ENCODE measurements around the gene UGT3A1. TPM values are rescaled to one million over a fixed set of nuclear protein-coding genes. Genes with fewer than 3 reads are reported as not detected.

The UGT3A1 gene
- total RNA-seq, 2 donors from 2014 or later = not detected

DNA sequence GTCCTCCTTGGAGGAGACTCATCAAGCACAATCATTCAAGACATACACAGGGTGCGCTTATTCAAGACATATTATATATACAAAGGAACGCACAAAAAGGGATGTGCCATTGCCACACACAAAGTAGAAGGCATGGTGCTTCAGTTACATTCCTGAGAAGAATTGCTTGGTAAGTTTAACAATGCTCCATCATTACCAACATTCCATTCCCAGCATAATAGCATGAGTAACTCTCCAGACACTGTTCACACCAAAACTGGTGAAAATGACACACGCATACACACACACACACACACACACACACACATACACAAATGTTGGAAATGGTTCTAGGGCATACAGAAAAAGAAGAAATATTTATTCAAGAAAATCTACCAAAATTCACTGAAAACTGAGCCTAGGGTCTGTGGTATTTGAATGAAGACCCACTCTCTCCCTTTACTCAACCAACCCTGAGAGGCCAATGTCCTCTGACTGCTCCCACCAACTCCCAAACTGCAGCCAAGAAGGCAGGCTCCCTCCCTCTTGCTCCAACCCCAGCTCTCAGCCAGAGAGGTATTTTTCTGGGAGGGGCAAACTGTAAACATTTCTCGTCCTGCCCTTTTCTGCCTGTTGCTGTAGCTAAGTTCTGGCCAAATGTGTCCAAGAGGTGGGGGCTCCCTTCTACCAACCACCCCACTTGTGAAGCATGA is 19.9 kb downstream of the UGT3A1 start:
- no peak for ATAC-seq (ENCODE audit: insufficient number of reproducible peaks, low FRiP score, low read depth)
- DNase-seq (ENCODE audit: low spot score) = no peak
- no peaks in the 10 kb centered on the region for H3K36me3 ChIP-seq
- no peaks in the 10 kb centered on the region for H3K9me3 ChIP-seq
- TF ChIP-seq CTCF (IDR thresholded peaks at IDR 0.05) = no peak
- no peaks in the 10 kb centered on the region for H3K27me3 ChIP-seq (replicated peaks; ENCODE audit: insufficient read depth)
- H3K4me1 ChIP-seq (ENCODE audit: control insufficient read depth in 1 of 2, low read depth in 2 of 2) = no peaks in the 10 kb centered on the region
- H3K4me3 ChIP-seq = no peak overlapping the region
- H3K27ac ChIP-seq = no peak overlapping the region

DNA sequence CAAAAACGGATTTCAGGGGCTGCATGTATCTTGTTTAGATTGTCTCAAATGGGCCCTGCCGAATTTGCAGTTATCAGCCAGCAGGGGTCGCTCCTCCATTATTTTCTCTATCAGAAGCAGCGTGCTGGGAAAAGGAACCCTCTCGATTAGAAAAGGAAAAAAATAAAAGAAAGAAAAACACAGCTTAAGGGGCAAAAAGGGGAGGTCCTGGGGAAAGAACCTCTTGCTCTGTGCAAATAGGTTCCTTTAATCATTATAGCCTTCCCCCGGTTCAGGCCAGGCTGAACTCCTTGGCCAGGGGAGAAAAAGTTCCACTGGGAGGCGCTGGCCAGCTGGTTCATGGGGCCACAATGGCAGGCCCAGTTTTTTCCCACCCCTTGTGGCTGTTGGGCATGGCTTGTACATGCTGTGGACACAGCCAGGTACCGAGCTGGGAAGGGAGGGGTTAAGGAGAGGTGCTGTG is 27.8 kb downstream of the UGT3A1 start:
- Histone ChIP-seq H3K36me3 (no peaks in the 10 kb centered on the region), H3K4me1 (ENCODE audit: control insufficient read depth in 1 of 2, low read depth in 2 of 2) (no peaks in the 10 kb centered on the region), H3K4me3 (no peak overlapping the region), H3K9me3 (no peaks in the 10 kb centered on the region), H3K27ac (no peak overlapping the region), H3K27me3 (replicated peaks; ENCODE audit: insufficient read depth) (no peaks in the 10 kb centered on the region)
- DNase-seq (ENCODE audit: low spot score) (no peak), ATAC-seq (ENCODE audit: insufficient number of reproducible peaks, low FRiP score, low read depth) (no peak)
- no peak for TF ChIP-seq CTCF (IDR thresholded peaks at IDR 0.05)

GRCh38 chr5:35960328-35960727 is 30.9 kb downstream of the UGT3A1 start:
- no peaks in the 10 kb centered on the region for H3K36me3 ChIP-seq
- H3K9me3 ChIP-seq = no peaks in the 10 kb centered on the region
- H3K27me3 ChIP-seq (replicated peaks; ENCODE audit: insufficient read depth) = no peaks in the 10 kb centered on the region
- ATAC-seq (ENCODE audit: insufficient number of reproducible peaks, low FRiP score, low read depth) (no peak), DNase-seq (ENCODE audit: low spot score) (no peak)
- H3K27ac ChIP-seq = no peak overlapping the region
- H3K4me1 ChIP-seq (ENCODE audit: control insufficient read depth in 1 of 2, low read depth in 2 of 2) = no peaks in the 10 kb centered on the region
- H3K4me3 ChIP-seq = no peak overlapping the region
- TF ChIP-seq CTCF (IDR thresholded peaks at IDR 0.05) = no peak

DNA sequence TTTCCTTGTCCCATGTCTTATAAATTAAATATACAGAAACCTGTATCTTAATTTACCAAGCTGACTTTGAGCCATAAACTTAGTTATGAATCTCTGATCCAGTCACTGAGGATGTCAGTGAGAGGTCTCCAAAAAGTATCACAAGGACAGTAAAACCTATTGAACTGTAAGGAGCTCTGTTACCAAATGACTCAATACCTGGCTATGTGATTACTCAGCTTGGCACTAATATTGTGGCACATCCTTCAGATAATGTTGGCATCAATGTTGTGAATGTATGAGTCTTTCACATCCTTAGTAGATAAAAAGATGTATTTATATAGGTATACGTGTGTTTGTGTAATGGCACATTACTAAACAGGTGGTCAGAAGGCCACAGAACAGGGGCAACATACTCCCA is 34.8 kb downstream of the UGT3A1 start:
- H3K9me3 ChIP-seq = no peaks in the 10 kb centered on the region

DNA sequence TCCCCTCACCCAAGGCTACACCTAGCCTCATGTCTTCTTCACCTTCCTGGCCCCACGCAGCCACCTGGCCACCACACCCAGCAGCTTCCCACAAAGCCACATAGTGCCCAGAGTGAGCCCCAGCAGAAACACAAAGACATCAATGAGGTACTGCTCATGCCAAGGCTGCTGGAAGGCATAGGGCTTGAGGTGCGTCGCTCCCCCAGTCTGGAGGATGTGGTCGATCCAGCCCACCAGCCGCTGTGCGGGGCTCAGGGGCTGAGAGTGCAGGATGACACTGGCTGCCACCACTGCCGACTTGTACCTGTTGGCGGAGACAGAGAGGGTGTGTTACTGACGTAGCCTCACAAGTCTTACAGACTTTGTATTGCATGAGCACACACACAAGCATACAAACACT is 37.0 kb downstream of the UGT3A1 start:
- Histone ChIP-seq H3K27me3 (replicated peaks; ENCODE audit: insufficient read depth) (no peaks in the 10 kb centered on the region), H3K9me3 (no peaks in the 10 kb centered on the region), H3K4me1 (ENCODE audit: control insufficient read depth in 1 of 2, low read depth in 2 of 2) (no peaks in the 10 kb centered on the region), H3K27ac (no peak overlapping the region), H3K36me3 (no peaks in the 10 kb centered on the region), H3K4me3 (no peak overlapping the region)
- no peak for TF ChIP-seq CTCF (IDR thresholded peaks at IDR 0.05)
- DNase-seq (ENCODE audit: low spot score) (no peak), ATAC-seq (ENCODE audit: insufficient number of reproducible peaks, low FRiP score, low read depth) (no peak)

More for the DNA sequence above, 34.8 kb downstream of the UGT3A1 start:
- H3K4me3 ChIP-seq = no peak overlapping the region
- no peaks in the 10 kb centered on the region for H3K27me3 ChIP-seq (replicated peaks; ENCODE audit: insufficient read depth)
- no peaks in the 10 kb centered on the region for H3K4me1 ChIP-seq (ENCODE audit: control insufficient read depth in 1 of 2, low read depth in 2 of 2)
- DNase-seq (ENCODE audit: low spot score) (no peak), ATAC-seq (ENCODE audit: insufficient number of reproducible peaks, low FRiP score, low read depth) (no peak)
- H3K27ac ChIP-seq = no peak overlapping the region
- H3K36me3 ChIP-seq = no peaks in the 10 kb centered on the region
- TF ChIP-seq CTCF (IDR thresholded peaks at IDR 0.05) = no peak
